ENCODE results near the gene ANKRD13B.
A peak's percentile ranks its signal among the peaks of the same experiment; 100 is the strongest.

ANKRD13B gene

GRCh38 chr17:29575511-29576213 is 17.3 kb upstream of the ANKRD13B start:
- ChIA-PET CTCF (interaction anchor here (1.3 kb wide), 1 partner anchor 206 kb away, joined by 4 read pairs; no protein-coding TSS in a partner anchor), POLR2A (interaction anchor here (0.5 to 2.7 kb wide), 4 partner anchors 13 to 269 kb away, joined by 3 to 11 read pairs (median 5); partner anchors contain the start of gene ANKRD13B)
- Histone ChIP-seq H3K4me1 (ENCODE audit: control insufficient read depth, insufficient read depth, low read length) (no peaks in the 10 kb centered on the region), H3K4me3 (ENCODE audit: low read depth, low read length) (no peak overlapping the region), H3K9me3 (ENCODE audit: control insufficient read depth, insufficient read depth, low read depth, low read length) (no peaks in the 10 kb centered on the region), H3K36me3 (ENCODE audit: control insufficient read depth in 2 of 2, insufficient read depth in 1 of 2, low read length in 2 of 2) (peaks cover 9 to 95% of the 10 kb centered on the region in 2 experiments), H3K27ac (ENCODE audit: extremely low read depth, low read depth, low read length) (no peak overlapping the region)
- TF ChIP-seq MZF1 (tag by site-specific recombination; IDR thresholded peaks at IDR 0.05; ENCODE audit: borderline replicate concordance) (no peak), ZNF174 (tag by site-specific recombination; IDR thresholded peaks at IDR 0.05) (no peak), ZSCAN4 (tag by site-specific recombination; IDR thresholded peaks at IDR 0.05) (no peak)

GRCh38 chr17:29576214-29577000 is 16.5 kb upstream of the ANKRD13B start:
- TF ChIP-seq OVOL3 (tag by site-specific recombination; IDR thresholded peaks at IDR 0.05), result no peak
- peak; percentile 43; the same call in 1 of the 2 replicates for TF ChIP-seq GLIS1 (tag by site-specific recombination; IDR thresholded peaks at IDR 0.05)
- Histone ChIP-seq H3K4me3 (ENCODE audit: low read depth, low read length) (no peak overlapping the region), H3K27ac (ENCODE audit: extremely low read depth, low read depth, low read length) (no peak overlapping the region), H3K9me3 (ENCODE audit: control insufficient read depth, insufficient read depth, low read depth, low read length) (no peaks in the 10 kb centered on the region), H3K36me3 (ENCODE audit: control insufficient read depth in 2 of 2, insufficient read depth in 1 of 2, low read length in 2 of 2) (peaks cover 14 to 94% of the 10 kb centered on the region in 2 experiments), H3K4me1 (ENCODE audit: control insufficient read depth, insufficient read depth, low read length) (no peaks in the 10 kb centered on the region)
- ChIA-PET CTCF (interaction anchor here (0.5 to 1.3 kb wide), 2 partner anchors 207 to 507 kb away, joined by 3 to 4 read pairs; no protein-coding TSS in a partner anchor), POLR2A (interaction anchor here (1.0 to 2.7 kb wide), 4 partner anchors 9 to 282 kb away, joined by 3 to 11 read pairs (median 4); partner anchors contain the start of genes ABHD15, ANKRD13B and NUFIP2)

GRCh38 chr17:29577001-29577370 is 15.9 kb upstream of the ANKRD13B start:
- H3K9me3 ChIP-seq (ENCODE audit: control insufficient read depth, insufficient read depth, low read depth, low read length), result no peaks in the 10 kb centered on the region
- CTCF ChIA-PET, result interaction anchor here (0.5 to 1.3 kb wide), 2 partner anchors 207 to 506 kb away, joined by 3 to 4 read pairs; no protein-coding TSS in a partner anchor
- POLR2A ChIA-PET, result interaction anchor here (1.0 to 1.4 kb wide), 4 partner anchors 10 to 283 kb away, joined by 3 to 5 read pairs (median 4); partner anchors contain the start of genes ABHD15 and NUFIP2
- peaks cover 14 to 94% of the 10 kb centered on the region in 2 experiments for H3K36me3 ChIP-seq (ENCODE audit: control insufficient read depth in 2 of 2, insufficient read depth in 1 of 2, low read length in 2 of 2)
- H3K4me3 ChIP-seq (ENCODE audit: low read depth, low read length), result no peak overlapping the region
- H3K4me1 ChIP-seq (ENCODE audit: control insufficient read depth, insufficient read depth, low read length), result no peaks in the 10 kb centered on the region
- H3K27ac ChIP-seq (ENCODE audit: extremely low read depth, low read depth, low read length), result no peak overlapping the region
- TF ChIP-seq ZNF677 (tag by site-specific recombination; IDR thresholded peaks at IDR 0.05) (no peak), EGR2 (tag by site-specific recombination; IDR thresholded peaks at IDR 0.05; ENCODE audit: low read depth) (peak; percentile 64), ZNF449 (tag by site-specific recombination; IDR thresholded peaks at IDR 0.05) (no peak), SCRT2 (tag by site-specific recombination; IDR thresholded peaks at IDR 0.05) (peak; percentile 29; the same call in 1 of the 2 replicates), ZFHX2 (tag by site-specific recombination; conservative IDR thresholded peaks at IDR 0.05) (peak; percentile 74), ZNF169 (tag by site-specific recombination; IDR thresholded peaks at IDR 0.05) (no peak), ZNF274 (IDR thresholded peaks at IDR 0.05; ENCODE audit: low read length) (no peak), ZNF274 (tag by site-specific recombination; IDR thresholded peaks at IDR 0.05; ENCODE audit: borderline replicate concordance) (no peak), ZNF174 (tag by site-specific recombination; IDR thresholded peaks at IDR 0.05) (no peak)
